ENCODE data around the gene EFCAB11.

Gene EFCAB11

GRCh38 chr14:89794096-89794495 is 160.4 kb downstream of the EFCAB11 start:
- H3K4me1 ChIP-seq (ENCODE audit: control insufficient read depth, insufficient read depth, low read length, poor library complexity, severe bottlenecking), result no peaks in the 10 kb centered on the region
- no peak overlapping the region for H3K27ac ChIP-seq (ENCODE audit: low read depth, low read length, severe bottlenecking)
- H3K9me3 ChIP-seq (ENCODE audit: control insufficient read depth, low read length), result no peaks in the 10 kb centered on the region
- 80 to 100% methylated on average over 1 to 2 of the region's 3 CpGs for WGBS, 2 experiments (ENCODE audit: insufficient coverage in 2 of 2)
- H3K36me3 ChIP-seq (ENCODE audit: control insufficient read depth, insufficient read depth, low read length), result no peaks in the 10 kb centered on the region
- no peak overlapping the region for H3K4me3 ChIP-seq (ENCODE audit: extremely low read depth, insufficient read depth, low read length, poor library complexity, severe bottlenecking)

GRCh38 chr14:89793367-89793716 is 161.2 kb downstream of the EFCAB11 start:
- 100% methylated on average over 1 to 2 of the region's 2 CpGs for WGBS, 2 experiments (ENCODE audit: insufficient coverage in 2 of 2)
- Histone ChIP-seq H3K36me3 (ENCODE audit: control insufficient read depth, insufficient read depth, low read length) (no peaks in the 10 kb centered on the region), H3K9me3 (ENCODE audit: control insufficient read depth, low read length) (no peaks in the 10 kb centered on the region), H3K4me1 (ENCODE audit: control insufficient read depth, insufficient read depth, low read length, poor library complexity, severe bottlenecking) (no peaks in the 10 kb centered on the region), H3K27ac (ENCODE audit: low read depth, low read length, severe bottlenecking) (no peak overlapping the region), H3K4me3 (ENCODE audit: extremely low read depth, insufficient read depth, low read length, poor library complexity, severe bottlenecking) (no peak overlapping the region)

DNA sequence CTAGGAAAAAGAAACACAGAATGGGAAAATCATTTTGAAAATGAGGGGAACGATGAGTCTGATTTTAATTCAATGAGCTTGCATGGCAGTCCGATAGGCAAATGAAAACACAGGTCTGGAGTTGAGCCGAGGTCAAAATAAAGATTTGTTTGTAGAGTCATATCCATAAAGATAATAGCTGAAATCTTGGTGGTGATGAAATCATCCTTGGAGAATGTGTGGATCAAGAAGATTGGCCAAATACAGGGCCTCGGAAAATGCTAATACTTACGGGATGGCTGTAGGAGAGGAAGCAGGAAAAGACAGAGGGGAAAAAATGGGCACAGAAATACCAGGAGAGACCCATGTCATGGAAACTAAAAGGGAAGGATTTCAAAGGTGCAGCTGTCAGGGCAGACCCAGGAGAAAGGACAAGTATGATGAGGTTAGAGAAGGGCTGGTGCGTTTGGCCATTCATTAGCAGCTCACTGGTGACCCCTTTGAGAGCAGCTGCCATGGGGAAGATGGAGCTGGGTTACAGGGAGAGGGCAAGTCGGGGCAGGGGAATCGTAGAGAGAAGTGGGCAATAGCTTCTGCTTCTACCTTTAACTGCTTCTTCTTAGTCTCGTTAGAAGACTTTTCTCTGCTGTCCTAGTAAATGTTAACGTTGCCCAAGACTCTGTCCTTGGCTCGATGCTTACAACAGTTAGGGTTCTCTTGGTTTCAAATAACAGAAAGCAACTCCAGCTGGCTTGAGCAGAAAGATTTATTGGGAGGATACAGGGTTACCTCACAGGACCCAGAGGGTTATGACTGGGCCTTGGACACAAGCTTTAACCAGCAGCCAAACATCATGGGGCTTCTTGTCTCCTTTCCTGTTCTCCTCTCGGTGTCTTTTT is 161.8 kb downstream of the EFCAB11 start:
- Histone ChIP-seq H3K9me3 (ENCODE audit: control insufficient read depth, low read length) (no peaks in the 10 kb centered on the region), H3K4me1 (ENCODE audit: control insufficient read depth, insufficient read depth, low read length, poor library complexity, severe bottlenecking) (no peaks in the 10 kb centered on the region), H3K4me3 (ENCODE audit: extremely low read depth, insufficient read depth, low read length, poor library complexity, severe bottlenecking) (no peak overlapping the region), H3K27ac (ENCODE audit: low read depth, low read length, severe bottlenecking) (no peak overlapping the region), H3K36me3 (ENCODE audit: control insufficient read depth, insufficient read depth, low read length) (no peaks in the 10 kb centered on the region)
- 88 to 89% methylated on average over 9 to 11 of the region's 12 CpGs for WGBS, 2 experiments (ENCODE audit: insufficient coverage in 2 of 2)

GRCh38 chr14:89787525-89787924 is 167.0 kb downstream of the EFCAB11 start:
- 85 to 97% methylated on average over 4 of the region's 4 CpGs for WGBS, 2 experiments (ENCODE audit: insufficient coverage in 2 of 2)

GRCh38 chr14:89781046-89781445 is 173.5 kb downstream of the EFCAB11 start:
- no peaks in the 10 kb centered on the region for H3K9me3 ChIP-seq (ENCODE audit: control insufficient read depth, low read length)
- H3K4me1 ChIP-seq (ENCODE audit: control insufficient read depth, insufficient read depth, low read length, poor library complexity, severe bottlenecking), result no peaks in the 10 kb centered on the region
- H3K36me3 ChIP-seq (ENCODE audit: control insufficient read depth, insufficient read depth, low read length), result no peaks in the 10 kb centered on the region
- WGBS, 2 experiments (ENCODE audit: insufficient coverage in 2 of 2), result no CpG with 5 or more reads among the region's 4 CpGs
- no peak overlapping the region for H3K4me3 ChIP-seq (ENCODE audit: extremely low read depth, insufficient read depth, low read length, poor library complexity, severe bottlenecking)
- H3K27ac ChIP-seq (ENCODE audit: low read depth, low read length, severe bottlenecking), result no peak overlapping the region

More at GRCh38 chr14:89787525-89787924, 167.0 kb downstream of the EFCAB11 start:
- H3K36me3 ChIP-seq (ENCODE audit: control insufficient read depth, insufficient read depth, low read length), result no peaks in the 10 kb centered on the region
- no peaks in the 10 kb centered on the region for H3K4me1 ChIP-seq (ENCODE audit: control insufficient read depth, insufficient read depth, low read length, poor library complexity, severe bottlenecking)
- H3K4me3 ChIP-seq (ENCODE audit: extremely low read depth, insufficient read depth, low read length, poor library complexity, severe bottlenecking), result no peak overlapping the region
- H3K27ac ChIP-seq (ENCODE audit: low read depth, low read length, severe bottlenecking), result no peak overlapping the region
- H3K9me3 ChIP-seq (ENCODE audit: control insufficient read depth, low read length), result no peaks in the 10 kb centered on the region

DNA sequence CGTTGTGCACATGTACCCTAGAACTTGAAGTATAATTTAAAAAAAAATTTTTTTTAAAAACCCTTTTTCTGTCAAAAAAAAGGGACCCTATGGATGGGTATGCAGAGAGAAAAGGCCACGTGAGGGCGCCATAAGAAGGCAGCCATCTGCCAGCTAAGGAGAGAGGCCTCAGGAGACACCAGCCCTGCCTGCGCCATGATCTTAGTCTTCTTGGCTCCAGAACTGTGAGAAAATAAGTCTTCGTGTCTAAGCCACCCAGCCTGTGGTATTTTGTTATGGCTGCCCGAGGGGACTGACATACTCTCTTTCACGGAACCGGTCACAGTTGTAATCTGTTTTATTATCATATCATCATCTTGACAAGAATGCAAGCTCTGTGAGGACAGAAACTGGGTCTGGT is 174.8 kb downstream of the EFCAB11 start:
- Histone ChIP-seq H3K27ac (ENCODE audit: low read depth, low read length, severe bottlenecking) (no peak overlapping the region), H3K36me3 (ENCODE audit: control insufficient read depth, insufficient read depth, low read length) (no peaks in the 10 kb centered on the region), H3K9me3 (ENCODE audit: control insufficient read depth, low read length) (no peaks in the 10 kb centered on the region), H3K4me1 (ENCODE audit: control insufficient read depth, insufficient read depth, low read length, poor library complexity, severe bottlenecking) (no peaks in the 10 kb centered on the region), H3K4me3 (ENCODE audit: extremely low read depth, insufficient read depth, low read length, poor library complexity, severe bottlenecking) (no peak overlapping the region)
- 74 to 78% methylated on average over 5 of the region's 8 CpGs for WGBS, 2 experiments (ENCODE audit: insufficient coverage in 2 of 2)

DNA sequence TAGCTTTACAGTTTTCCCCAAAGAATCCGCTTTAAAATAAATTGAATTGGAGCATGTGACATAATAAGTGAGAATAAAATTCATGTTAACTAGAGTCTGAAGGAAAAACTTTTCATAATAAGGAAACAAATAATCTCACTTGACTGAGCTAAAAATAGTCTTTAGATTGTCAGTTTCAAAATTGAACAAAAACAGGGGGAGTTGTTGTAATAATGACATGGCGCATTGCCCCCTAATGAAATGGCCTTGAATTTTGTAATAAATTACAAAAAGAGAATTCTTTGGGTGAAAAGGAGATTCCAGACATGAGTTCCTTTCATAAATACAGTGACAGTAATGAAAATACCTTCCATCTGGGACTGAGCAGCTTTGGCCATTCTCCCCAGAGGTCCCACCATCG is 178.6 kb downstream of the EFCAB11 start:
- 100% methylated on average over 1 of the region's 3 CpGs for WGBS, 2 experiments (ENCODE audit: insufficient coverage in 2 of 2)
- Histone ChIP-seq H3K27ac (ENCODE audit: low read depth, low read length, severe bottlenecking) (no peak overlapping the region), H3K4me1 (ENCODE audit: control insufficient read depth, insufficient read depth, low read length, poor library complexity, severe bottlenecking) (peaks cover 10% of the 10 kb centered on the region), H3K9me3 (ENCODE audit: control insufficient read depth, low read length) (no peaks in the 10 kb centered on the region), H3K4me3 (ENCODE audit: extremely low read depth, insufficient read depth, low read length, poor library complexity, severe bottlenecking) (no peak overlapping the region), H3K36me3 (ENCODE audit: control insufficient read depth, insufficient read depth, low read length) (no peaks in the 10 kb centered on the region)

- WGBS, 2 experiments (ENCODE audit: insufficient coverage in 2 of 2), result 100% methylated on average over 2 of the region's 7 CpGs; no CpG with 5 or more reads in 1 of the 2 experiments
- H3K36me3 ChIP-seq (ENCODE audit: control insufficient read depth, insufficient read depth, low read length), result no peaks in the 10 kb centered on the region
- no peaks in the 10 kb centered on the region for H3K9me3 ChIP-seq (ENCODE audit: control insufficient read depth, low read length)
- H3K27ac ChIP-seq (ENCODE audit: low read depth, low read length, severe bottlenecking), result no peak overlapping the region
- peaks cover 10% of the 10 kb centered on the region for H3K4me1 ChIP-seq (ENCODE audit: control insufficient read depth, insufficient read depth, low read length, poor library complexity, severe bottlenecking)
- no peak overlapping the region for H3K4me3 ChIP-seq (ENCODE audit: extremely low read depth, insufficient read depth, low read length, poor library complexity, severe bottlenecking)
These were observed 179.4 kb downstream of the EFCAB11 start for GRCh38 chr14:89775151-89775550.

DNA sequence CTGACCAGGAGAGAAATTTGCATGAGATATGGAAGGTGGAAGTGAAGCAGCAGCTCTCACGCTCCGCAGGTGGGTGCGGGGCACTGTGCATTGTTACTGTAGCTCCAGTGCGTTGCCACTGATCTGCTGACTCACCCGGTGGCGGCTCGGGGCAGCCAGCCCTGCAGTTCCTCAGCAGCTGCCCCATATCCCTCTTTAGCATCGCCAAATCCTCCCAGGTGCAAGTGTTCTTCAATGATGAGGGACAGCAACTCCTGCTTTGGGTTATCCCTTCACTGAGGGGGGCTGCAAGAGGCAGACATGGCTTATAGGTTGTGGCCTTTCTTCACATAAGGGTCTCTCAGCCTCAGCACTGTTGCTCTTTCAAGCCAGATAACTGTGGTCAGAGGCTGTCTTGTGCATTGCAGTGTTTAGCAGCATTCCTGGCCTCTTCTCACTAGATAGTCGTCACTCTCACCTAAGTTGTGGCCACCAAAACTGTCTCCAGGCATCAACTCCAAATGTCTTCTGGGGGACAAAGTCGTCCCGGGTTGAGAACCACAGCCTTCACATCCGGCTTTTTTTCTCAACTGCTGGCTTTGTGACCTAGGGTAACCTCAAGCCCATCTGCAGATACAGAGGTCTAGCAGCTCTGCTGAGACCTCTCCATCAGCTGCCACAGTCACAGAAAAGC is 180.8 kb downstream of the EFCAB11 start:
- 51 to 54% methylated on average over 7 to 10 of the region's 12 CpGs for WGBS, 2 experiments (ENCODE audit: insufficient coverage in 2 of 2)
- peak overlapping the region; percentile 36 for H3K27ac ChIP-seq (ENCODE audit: low read depth, low read length, severe bottlenecking)

GRCh38 chr14:89773151-89773550 is 181.4 kb downstream of the EFCAB11 start:
- WGBS, 2 experiments (ENCODE audit: insufficient coverage in 2 of 2), result 86 to 91% methylated on average over 4 to 5 of the region's 7 CpGs
- Histone ChIP-seq H3K27ac (ENCODE audit: low read depth, low read length, severe bottlenecking) (no peak overlapping the region), H3K36me3 (ENCODE audit: control insufficient read depth, insufficient read depth, low read length) (no peaks in the 10 kb centered on the region), H3K9me3 (ENCODE audit: control insufficient read depth, low read length) (no peaks in the 10 kb centered on the region), H3K4me3 (ENCODE audit: extremely low read depth, insufficient read depth, low read length, poor library complexity, severe bottlenecking) (no peak overlapping the region), H3K4me1 (ENCODE audit: control insufficient read depth, insufficient read depth, low read length, poor library complexity, severe bottlenecking) (peaks cover 10% of the 10 kb centered on the region)

More for the DNA sequence above, 180.8 kb downstream of the EFCAB11 start:
- H3K4me3 ChIP-seq (ENCODE audit: extremely low read depth, insufficient read depth, low read length, poor library complexity, severe bottlenecking), result no peak overlapping the region
- no peaks in the 10 kb centered on the region for H3K9me3 ChIP-seq (ENCODE audit: control insufficient read depth, low read length)
- no peaks in the 10 kb centered on the region for H3K36me3 ChIP-seq (ENCODE audit: control insufficient read depth, insufficient read depth, low read length)
- peaks cover 10% of the 10 kb centered on the region for H3K4me1 ChIP-seq (ENCODE audit: control insufficient read depth, insufficient read depth, low read length, poor library complexity, severe bottlenecking)

GRCh38 chr14:89771251-89771650 is 183.3 kb downstream of the EFCAB11 start:
- Histone ChIP-seq H3K4me1 (ENCODE audit: control insufficient read depth, insufficient read depth, low read length, poor library complexity, severe bottlenecking) (peaks cover 10% of the 10 kb centered on the region), H3K9me3 (ENCODE audit: control insufficient read depth, low read length) (no peaks in the 10 kb centered on the region), H3K27ac (ENCODE audit: low read depth, low read length, severe bottlenecking) (no peak overlapping the region), H3K36me3 (ENCODE audit: control insufficient read depth, insufficient read depth, low read length) (no peaks in the 10 kb centered on the region), H3K4me3 (ENCODE audit: extremely low read depth, insufficient read depth, low read length, poor library complexity, severe bottlenecking) (no peak overlapping the region)
- 75 to 77% methylated on average over 1 to 3 of the region's 3 CpGs for WGBS, 2 experiments (ENCODE audit: insufficient coverage in 2 of 2)
